ENCODE results near the gene UBAP1L. TPM values are rescaled to one million over a fixed set of nuclear protein-coding genes. Genes with fewer than 3 reads are reported as not detected.

The UBAP1L gene
- total RNA-seq, 1 donor from 2014 or later, result 9.6 TPM

DNA sequence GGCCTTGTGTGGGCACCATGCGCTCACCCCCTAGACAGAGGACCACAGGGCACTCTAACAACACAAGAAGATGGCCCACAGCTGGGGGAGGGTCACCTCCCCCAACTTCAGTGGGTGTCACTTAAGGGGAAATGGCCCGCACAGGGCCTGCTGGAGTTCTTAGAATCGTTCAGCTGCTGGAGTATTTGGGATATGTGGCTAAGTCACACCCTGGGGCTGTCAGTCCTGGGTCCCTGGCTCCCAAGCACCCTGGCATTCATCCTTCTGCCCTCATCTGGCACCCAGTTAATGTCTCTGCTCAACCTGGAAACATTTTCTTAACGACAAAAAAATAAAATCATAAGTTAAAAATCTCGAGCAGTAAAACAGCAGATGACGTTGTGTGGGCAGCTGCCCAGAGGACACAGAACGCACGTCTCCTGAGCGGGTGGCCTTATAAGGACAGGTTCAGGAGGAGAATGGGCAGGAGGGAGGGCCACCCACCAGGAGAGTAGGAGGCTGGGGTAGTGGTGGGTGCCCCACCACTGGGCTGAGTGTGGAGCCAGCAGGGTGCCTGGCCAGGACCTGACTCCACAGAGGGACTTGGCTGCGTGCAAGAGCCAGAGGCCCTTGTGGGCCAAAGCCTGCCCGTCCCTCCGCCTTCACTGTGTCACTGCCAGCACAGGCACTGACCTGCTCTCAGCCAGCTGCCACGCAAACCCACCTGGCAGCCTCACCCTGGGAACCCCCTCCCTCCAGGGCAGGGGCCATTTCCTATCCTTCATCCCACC, 26.9 kb downstream of the UBAP1L start:
- no peaks in the 10 kb centered on the region for H3K9me3 Mint-ChIP-seq
- DNase-seq (no peak), ATAC-seq (ENCODE audit: low read depth) (no peak)
- ChIA-PET POLR2A (interaction anchor here (0.5 kb wide), 1 partner anchor 47 kb away, joined by 3 read pairs; no protein-coding TSS in a partner anchor), CTCF (interaction anchor here (1.3 kb wide), 1 partner anchor 10 kb away, joined by 3 read pairs; no protein-coding TSS in a partner anchor)
- no peaks in the 10 kb centered on the region for H3K4me1 Mint-ChIP-seq
- TF ChIP-seq, protein P1, sequence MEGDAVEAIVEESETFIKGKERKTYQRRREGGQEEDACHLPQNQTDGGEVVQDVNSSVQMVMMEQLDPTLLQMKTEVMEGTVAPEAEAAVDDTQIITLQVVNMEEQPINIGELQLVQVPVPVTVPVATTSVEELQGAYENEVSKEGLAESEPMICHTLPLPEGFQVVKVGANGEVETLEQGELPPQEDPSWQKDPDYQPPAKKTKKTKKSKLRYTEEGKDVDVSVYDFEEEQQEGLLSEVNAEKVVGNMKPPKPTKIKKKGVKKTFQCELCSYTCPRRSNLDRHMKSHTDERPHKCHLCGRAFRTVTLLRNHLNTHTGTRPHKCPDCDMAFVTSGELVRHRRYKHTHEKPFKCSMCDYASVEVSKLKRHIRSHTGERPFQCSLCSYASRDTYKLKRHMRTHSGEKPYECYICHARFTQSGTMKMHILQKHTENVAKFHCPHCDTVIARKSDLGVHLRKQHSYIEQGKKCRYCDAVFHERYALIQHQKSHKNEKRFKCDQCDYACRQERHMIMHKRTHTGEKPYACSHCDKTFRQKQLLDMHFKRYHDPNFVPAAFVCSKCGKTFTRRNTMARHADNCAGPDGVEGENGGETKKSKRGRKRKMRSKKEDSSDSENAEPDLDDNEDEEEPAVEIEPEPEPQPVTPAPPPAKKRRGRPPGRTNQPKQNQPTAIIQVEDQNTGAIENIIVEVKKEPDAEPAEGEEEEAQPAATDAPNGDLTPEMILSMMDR (IDR thresholded peaks at IDR 0.05), result no peak
- intact Hi-C loops (cut with micrococcal nuclease), result no loop called here
- H3K4me3 Mint-ChIP-seq, result no peak overlapping the region
- H3K27me3 Mint-ChIP-seq, result peaks cover 12% of the 10 kb centered on the region
- H3K27ac Mint-ChIP-seq, result no peak overlapping the region
- H3K36me3 Mint-ChIP-seq (ENCODE audit: low read depth), result no peaks in the 10 kb centered on the region

DNA sequence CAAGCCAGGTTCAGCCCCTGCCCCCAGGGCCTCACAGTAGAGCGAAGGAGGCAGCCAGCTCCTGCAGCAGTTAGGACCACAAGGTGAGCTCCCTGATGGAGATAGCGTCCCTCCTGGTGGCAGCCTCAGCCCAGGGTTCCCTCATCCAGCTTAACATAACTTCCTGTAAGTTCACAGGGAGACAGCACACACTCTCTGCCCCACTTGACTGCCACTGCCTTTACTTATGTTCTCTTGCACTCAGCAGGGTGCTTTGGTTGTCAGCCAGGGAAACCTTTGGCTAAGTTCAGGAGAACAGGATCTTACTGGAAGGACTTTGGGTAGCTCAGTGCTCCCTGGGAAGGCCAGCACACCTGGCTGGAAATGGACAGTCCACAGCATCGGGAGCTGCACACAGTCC, 27.6 kb downstream of the UBAP1L start:
- intact Hi-C loops (cut with micrococcal nuclease), result no loop called here
- H3K27ac Mint-ChIP-seq, result no peak overlapping the region
- ChIA-PET CTCF (interaction anchor here (1.3 kb wide), 1 partner anchor 9 kb away, joined by 3 read pairs; no protein-coding TSS in a partner anchor), POLR2A (interaction anchor here (0.5 kb wide), 1 partner anchor 48 kb away, joined by 3 read pairs; no protein-coding TSS in a partner anchor)
- H3K9me3 Mint-ChIP-seq, result no peaks in the 10 kb centered on the region
- TF ChIP-seq, protein P1 (IDR thresholded peaks at IDR 0.05), result no peak
- no peak for ATAC-seq (ENCODE audit: low read depth)
- H3K36me3 Mint-ChIP-seq (ENCODE audit: low read depth), result no peaks in the 10 kb centered on the region
- H3K4me1 Mint-ChIP-seq, result no peaks in the 10 kb centered on the region
- no peak for DNase-seq
- H3K4me3 Mint-ChIP-seq, result no peak overlapping the region
- peaks cover 18% of the 10 kb centered on the region for H3K27me3 Mint-ChIP-seq

DNA sequence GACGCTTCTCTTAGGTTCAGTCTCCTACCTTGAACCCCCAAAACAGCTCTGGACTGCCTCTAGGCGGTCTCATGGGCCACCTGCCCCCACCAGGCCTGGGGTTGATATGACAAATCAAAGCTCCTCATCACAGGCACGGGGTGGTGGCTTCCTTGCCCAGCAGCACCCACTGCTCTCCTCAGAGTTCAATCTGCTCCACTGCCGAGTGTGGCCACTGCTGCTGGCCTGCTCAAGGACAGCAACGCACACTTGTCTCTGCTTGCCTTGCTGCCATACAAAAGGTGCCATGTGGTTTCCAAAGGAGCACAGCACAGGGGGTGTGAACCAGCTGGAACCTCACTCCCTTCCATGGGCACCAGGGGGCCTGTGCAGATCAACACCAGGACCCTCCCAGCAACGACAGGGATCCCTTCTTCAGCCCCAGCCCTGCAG, 28.3 kb downstream of the UBAP1L start:
- Mint-ChIP-seq H3K27me3 (peaks cover 25% of the 10 kb centered on the region), H3K4me1 (no peaks in the 10 kb centered on the region), H3K36me3 (ENCODE audit: low read depth) (no peaks in the 10 kb centered on the region), H3K9me3 (no peaks in the 10 kb centered on the region), H3K27ac (no peak overlapping the region), H3K4me3 (no peak overlapping the region)
- DNase-seq (no peak), ATAC-seq (ENCODE audit: low read depth) (no peak)
- ChIA-PET CTCF (interaction anchor here (1.0 to 1.3 kb wide), 2 partner anchors 8 to 34 kb away, joined by 3 to 4 read pairs; no protein-coding TSS in a partner anchor), POLR2A (no interaction called here)
- intact Hi-C loops (cut with micrococcal nuclease), result no loop called here
- TF ChIP-seq, protein P1 (IDR thresholded peaks at IDR 0.05), result no peak

DNA sequence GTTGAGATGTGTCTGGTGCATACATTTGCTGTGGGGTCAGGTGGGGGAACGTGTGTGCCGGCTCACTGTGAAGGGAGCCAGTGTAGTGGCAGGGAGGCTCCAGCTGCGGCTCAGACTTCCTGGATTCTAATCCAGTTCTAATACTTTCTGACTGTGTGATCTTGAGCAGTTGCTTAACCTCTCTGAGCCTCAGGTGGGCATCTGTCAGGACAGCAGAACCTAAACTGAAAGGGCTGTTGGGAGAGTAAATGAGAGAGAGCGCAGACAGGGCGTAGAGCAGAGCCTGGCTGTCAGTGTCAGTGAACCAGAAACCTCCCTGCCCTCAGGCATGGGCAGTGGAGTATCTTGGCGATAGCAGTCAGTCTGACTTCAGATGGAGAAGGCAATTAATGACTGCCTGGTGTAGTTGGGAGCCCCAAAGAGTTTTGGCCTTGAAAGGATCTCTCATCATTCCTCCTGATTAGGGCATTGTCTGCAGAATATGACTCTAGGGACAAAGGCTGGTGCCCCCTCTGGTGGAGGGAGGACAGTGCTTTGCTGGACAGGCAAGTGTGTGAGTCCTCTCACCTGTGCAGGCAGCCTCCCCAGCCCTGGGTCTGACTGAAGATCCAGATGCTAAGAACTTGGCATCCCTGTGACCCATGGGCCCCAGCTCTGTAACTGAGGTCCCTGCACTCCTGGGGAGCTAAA, 28.9 kb downstream of the UBAP1L start:
- Mint-ChIP-seq H3K27me3 (peaks cover 31% of the 10 kb centered on the region), H3K4me1 (no peaks in the 10 kb centered on the region), H3K4me3 (no peak overlapping the region), H3K9me3 (no peaks in the 10 kb centered on the region), H3K36me3 (ENCODE audit: low read depth) (no peaks in the 10 kb centered on the region), H3K27ac (no peak overlapping the region)
- POLR2A ChIA-PET, result no interaction called here
- ATAC-seq (ENCODE audit: low read depth) (no peak), DNase-seq (no peak)
- intact Hi-C loops (cut with micrococcal nuclease), result no loop called here
- CTCF ChIA-PET, result interaction anchor here (1.0 to 1.3 kb wide), 2 partner anchors 8 to 33 kb away, joined by 3 to 4 read pairs; no protein-coding TSS in a partner anchor
- TF ChIP-seq, protein P1 (IDR thresholded peaks at IDR 0.05), result no peak

DNA sequence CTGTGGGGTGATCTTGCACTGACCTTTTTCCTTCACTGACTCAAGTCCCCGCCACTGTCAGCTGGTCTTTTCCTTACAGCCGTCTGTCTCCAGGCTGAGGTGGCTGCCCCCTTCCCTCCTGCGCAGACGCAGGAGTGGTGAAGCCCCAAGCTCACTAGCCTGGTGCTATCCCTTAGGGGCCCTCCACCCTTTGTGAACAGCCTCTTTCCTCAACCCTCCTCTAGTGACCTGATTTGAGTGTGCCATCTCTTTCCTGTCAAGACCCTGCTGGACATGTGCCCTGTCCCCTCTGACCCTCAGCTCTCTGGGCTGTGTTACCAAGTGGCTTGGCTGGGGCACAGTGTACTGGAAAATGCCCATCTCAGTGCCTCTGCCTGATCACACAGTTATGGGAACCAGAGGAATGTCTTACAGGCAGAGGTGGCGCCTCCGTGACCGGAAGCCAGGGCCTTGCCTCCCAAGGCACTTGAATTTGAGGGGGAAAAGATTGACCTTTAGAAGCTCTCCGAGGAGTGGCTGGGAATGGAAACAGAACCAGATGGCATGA, 29.7 kb downstream of the UBAP1L start:
- H3K27me3 Mint-ChIP-seq, result peaks cover 36% of the 10 kb centered on the region
- H3K4me1 Mint-ChIP-seq, result no peaks in the 10 kb centered on the region
- ATAC-seq (ENCODE audit: low read depth) (no peak), DNase-seq (no peak)
- H3K9me3 Mint-ChIP-seq, result no peaks in the 10 kb centered on the region
- POLR2A ChIA-PET, result no interaction called here
- CTCF ChIA-PET, result no interaction called here
- H3K36me3 Mint-ChIP-seq (ENCODE audit: low read depth), result no peaks in the 10 kb centered on the region
- TF ChIP-seq, protein P1 (IDR thresholded peaks at IDR 0.05), result no peak
- H3K4me3 Mint-ChIP-seq, result no peak overlapping the region
- intact Hi-C loops (cut with micrococcal nuclease), result no loop called here
- H3K27ac Mint-ChIP-seq, result no peak overlapping the region
